Measurements from ENCODE around the gene ENPP3. TPM values are rescaled to one million over a fixed set of nuclear protein-coding genes. Genes with fewer than 3 reads are reported as not detected.

ENPP3 gene
- total and polyA plus RNA-seq, 8 donors: 0.31 to 13.0 (median 0.61) TPM; not detected in 2

- H3K4me1 ChIP-seq: peaks cover 0 to 9% (median 3%) of the 10 kb centered on the region in 4 donors
Observed at GRCh38 chr6:131789219-131789618, 152.1 kb downstream of the ENPP3 start.

DNA sequence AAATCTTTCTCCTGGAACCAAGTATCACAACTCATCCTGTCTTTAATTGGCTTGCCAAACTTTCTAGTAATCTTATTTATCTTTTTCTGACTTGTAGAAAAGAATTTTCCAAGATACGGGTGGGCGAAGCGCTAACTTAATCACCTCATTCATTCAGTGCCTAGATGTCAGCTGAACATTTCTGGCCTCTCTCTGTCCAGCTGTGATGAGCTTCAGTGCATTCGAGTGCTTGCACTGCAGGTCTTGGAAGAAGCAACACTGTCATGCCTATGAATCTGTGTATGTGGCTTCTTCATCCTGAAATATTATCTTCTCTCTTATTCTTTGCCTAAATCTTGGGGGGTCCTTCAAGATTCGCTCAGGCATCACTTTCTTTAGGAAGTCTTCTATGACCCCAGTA is 154.4 kb downstream of the ENPP3 start:
- Histone ChIP-seq H3K27ac (no peak overlapping the region), H3K4me3 (no peak overlapping the region), H3K27me3 (no peaks in the 10 kb centered on the region), H3K4me1 (peaks cover 0 to 9% (median 3%) of the 10 kb centered on the region in 4 donors), H3K9me3 (no peaks in the 10 kb centered on the region), H3K36me3 (no peaks in the 10 kb centered on the region)
- DNase-seq: peak in 1 of 2 donors; percentile 39
- TF ChIP-seq EP300 (IDR thresholded peaks at IDR 0.05) (no peak), POLR2AphosphoS5 (IDR thresholded peaks at IDR 0.05) (no peak), CTCF (IDR thresholded peaks at IDR 0.05) (no peak), POLR2A (IDR thresholded peaks at IDR 0.05) (no peak)
- 54 to 84% (median 71%) methylated on average over 5 of the region's 5 CpGs for WGBS, 5 donors
- intact Hi-C loops (cut with DNase I; ENCODE audit: low total_unique reads): no loop called here

More at GRCh38 chr6:131789219-131789618, 152.1 kb downstream of the ENPP3 start:
- 24 to 44% (median 28%) methylated on average over 1 of the region's 1 CpG for WGBS, 5 donors
- Histone ChIP-seq H3K27me3 (no peaks in the 10 kb centered on the region), H3K27ac (no peak overlapping the region), H3K4me3 (no peak overlapping the region), H3K9me3 (no peaks in the 10 kb centered on the region), H3K36me3 (no peaks in the 10 kb centered on the region)
- intact Hi-C loops (cut with DNase I; ENCODE audit: low total_unique reads): no loop called here
- TF ChIP-seq POLR2A (IDR thresholded peaks at IDR 0.05) (no peak), POLR2AphosphoS5 (IDR thresholded peaks at IDR 0.05) (no peak), EP300 (IDR thresholded peaks at IDR 0.05) (no peak), CTCF (IDR thresholded peaks at IDR 0.05) (no peak)
- no peak for DNase-seq

- DNase-seq: no peak
- no peak for TF ChIP-seq POLR2AphosphoS5 (IDR thresholded peaks at IDR 0.05)
- no peak for TF ChIP-seq POLR2A (IDR thresholded peaks at IDR 0.05)
- TF ChIP-seq CTCF (IDR thresholded peaks at IDR 0.05): no peak
- TF ChIP-seq EP300 (IDR thresholded peaks at IDR 0.05): no peak
- 84 to 91% (median 89%) methylated on average over 6 of the region's 6 CpGs for WGBS, 5 donors
- Histone ChIP-seq H3K36me3 (no peaks in the 10 kb centered on the region), H3K4me3 (no peak overlapping the region), H3K27me3 (no peaks in the 10 kb centered on the region), H3K9me3 (no peaks in the 10 kb centered on the region), H3K27ac (no peak overlapping the region), H3K4me1 (peaks cover 0 to 9% (median 3%) of the 10 kb centered on the region in 4 donors)
- intact Hi-C loops (cut with DNase I; ENCODE audit: low total_unique reads): no loop called here
Observed at GRCh38 chr6:131792091-131792496, 155.0 kb downstream of the ENPP3 start.

- no peak for TF ChIP-seq POLR2A (IDR thresholded peaks at IDR 0.05)
- no peak for TF ChIP-seq CTCF (IDR thresholded peaks at IDR 0.05)
- no peak for TF ChIP-seq EP300 (IDR thresholded peaks at IDR 0.05)
- no peak for TF ChIP-seq POLR2AphosphoS5 (IDR thresholded peaks at IDR 0.05)
Observed at GRCh38 chr6:131795366-131795765, 158.3 kb downstream of the ENPP3 start.

More at GRCh38 chr6:131795366-131795765, 158.3 kb downstream of the ENPP3 start:
- Histone ChIP-seq H3K27me3 (no peaks in the 10 kb centered on the region), H3K36me3 (no peaks in the 10 kb centered on the region), H3K4me3 (no peak overlapping the region), H3K27ac (no peak overlapping the region), H3K9me3 (no peaks in the 10 kb centered on the region), H3K4me1 (no peaks in the 10 kb centered on the region)
- DNase-seq: no peak
- 66 to 78% (median 73%) methylated on average over 2 of the region's 2 CpGs for WGBS, 5 donors
- intact Hi-C loops (cut with DNase I; ENCODE audit: low total_unique reads): no loop called here

Small RNA genes within 50 kb of the gene (small RNA-seq; reads per million reads assigned to genes)
- 0 reads per million in 4 donors for gene MIR548H5
- 0 reads per million in 4 donors for gene RNU4-18P

Other genes starting within 250 kb of the ENPP3 start
- 1 to 10 TPM in 1 of 5 donors, not detected in 4; 2.2 TPM for gene ARG1, start 64.1 kb upstream of the ENPP3 start, total RNA-seq
- gene ARG1, start 64.1 kb upstream of the ENPP3 start, polyA plus RNA-seq: 1 to 10 TPM in 1 of 3 donors, under 1 TPM in 1, not detected in 1; 0.30 to 2.2 TPM
- gene MED23, start 9.1 kb upstream of the ENPP3 start, total RNA-seq: 100 to 1,000 TPM in 1 of 5 donors, 10 to 100 TPM in 4; 12.1 to 107 (median 21.6) TPM
- gene MED23, start 9.1 kb upstream of the ENPP3 start, polyA plus RNA-seq: 10 to 100 TPM in 1 of 3 donors, 1 to 10 TPM in 2; 4.0 to 13.0 (median 6.6) TPM
- gene OR2A4, start 64.1 kb downstream of the ENPP3 start, total RNA-seq: 1 to 10 TPM in 2 of 5 donors, not detected in 3; 1.7 to 5.5 TPM
- not detected for gene OR2A4, start 64.1 kb downstream of the ENPP3 start, polyA plus RNA-seq
- 1 to 10 TPM in 1 of 5 donors, not detected in 4; 6.2 TPM for gene CTAGE9, start 73.7 kb downstream of the ENPP3 start, total RNA-seq
- not detected for gene CTAGE9, start 73.7 kb downstream of the ENPP3 start, polyA plus RNA-seq
- 10 to 100 TPM in 4 of 5 donors, 1 to 10 TPM in 1; 2.9 to 42.0 (median 14.1) TPM for gene ENPP1, start 170.7 kb downstream of the ENPP3 start, total RNA-seq
- gene ENPP1, start 170.7 kb downstream of the ENPP3 start, polyA plus RNA-seq: 1 to 10 TPM in 1 of 3 donors, under 1 TPM in 2; 0.31 to 2.8 (median 0.87) TPM

Data from stomach (tissue), 9 donors.